Fibroblast of lung (primary cell): ENCODE data around the gene PPP1R12A. TPM values are rescaled to one million over a fixed set of nuclear protein-coding genes. Genes with fewer than 3 reads are reported as not detected.
"Not testable (repeated sequence)": the region's sequence is repeated elsewhere in the genome, so short reads cannot be mapped to it uniquely, and the experiment has no call there.

Experiments used
- DNase-seq, 2 donors: peaks; one replicate each; pipeline versions ENCODE4 v3.0.0 to v3.0.0-alpha.2; 2010; ENCODE audit warnings: low read depth in 2 of 2
- H2AFZ ChIP-seq: 2 replicates; pipeline ENCODE4 v1.5.1; 2012; ENCODE audit warnings: low read length, control low read depth, inconsistent platforms
- H3K27ac ChIP-seq: 2 replicates; pipeline ENCODE4 v1.5.1; 2011; ENCODE audit warnings: low read length, control low read depth; ENCODE audit not compliant: insufficient read depth
- H3K27me3 ChIP-seq: 2 replicates; pipeline ENCODE4 v1.5.1; 2011; ENCODE audit warnings: mild to moderate bottlenecking, low read length; ENCODE audit not compliant: control insufficient read depth, insufficient read depth
- H3K36me3 ChIP-seq: 2 replicates; pipeline ENCODE4 v1.5.1; 2011; ENCODE audit warnings: low read length; ENCODE audit not compliant: control insufficient read depth, insufficient read depth
- H3K4me1 ChIP-seq: 2 replicates; pipeline ENCODE4 v1.5.1; 2011; ENCODE audit warnings: low read length; ENCODE audit not compliant: control insufficient read depth, insufficient read depth; ENCODE audit errors: extremely low read depth
- H3K4me2 ChIP-seq: 2 replicates; pipeline ENCODE4 v1.5.1; 2011; ENCODE audit warnings: low read length, control low read depth; ENCODE audit not compliant: insufficient read depth; ENCODE audit errors: extremely low read depth
- H3K4me3 ChIP-seq, 4 experiments: fragments of 200-600 bp in 1 of 4; sonication (generic) in 1 of 4; replicated peaks in 1 of 4; 2 replicates each; pipeline ENCODE4 v1.5.1; 2011 to 2016; ENCODE audit warnings: low read length in 4 of 4, low read depth in 3 of 4, mild to moderate bottlenecking in 3 of 4, control low read depth in 2 of 4, inconsistent platforms in 1 of 4, mixed read lengths in 1 of 4; ENCODE audit not compliant: insufficient read depth in 1 of 4; ENCODE audit errors: control extremely low read depth in 1 of 4
- H3K79me2 ChIP-seq: 2 replicates; pipeline ENCODE4 v1.5.1; 2012; ENCODE audit warnings: mild to moderate bottlenecking, low read length, inconsistent platforms; ENCODE audit not compliant: control insufficient read depth, insufficient read depth
- H3K9ac ChIP-seq: 2 replicates; pipeline ENCODE4 v1.5.1; 2011; ENCODE audit warnings: mild to moderate bottlenecking, low read length, control low read depth; ENCODE audit not compliant: insufficient read depth
- H3K9me3 ChIP-seq: 2 replicates; pipeline ENCODE4 v1.5.1; 2012; ENCODE audit warnings: low read depth, low read length; ENCODE audit not compliant: control insufficient read depth, insufficient read depth
- H4K20me1 ChIP-seq: 2 replicates; pipeline ENCODE4 v1.5.1; 2011; ENCODE audit warnings: low read length; ENCODE audit not compliant: control insufficient read depth, insufficient read depth; ENCODE audit errors: extremely low read depth
- CTCF ChIP-seq, 2 donors: IDR thresholded peaks in 1 of 2; conservative IDR thresholded peaks in 1 of 2; 1 replicate in 1 of 2; 2 replicates in 1 of 2; pipeline ENCODE4 v1.5.1; 2011 to 2012; ENCODE audit warnings: low read length in 2 of 2, control low read depth in 1 of 2, inconsistent platforms in 1 of 2, low read depth in 1 of 2, mild to moderate bottlenecking in 1 of 2
- EZH2 ChIP-seq: IDR thresholded peaks from 2 replicates; pipeline ENCODE4 v1.5.1; 2012; ENCODE audit warnings: low read length, control low read depth, mild to moderate bottlenecking; ENCODE audit errors: missing control alignments
- polyA plus RNA-seq, 2 donors: library from polyadenylated mRNA; depleted of rRNA in 1 of 2; stranded (reverse) in 1 of 2; unstranded in 1 of 2; fragments of >200 nt; gene quantifications; 2 replicates each; pipeline ENCODE4 v1.2.1, GENCODE V29; 2011 to 2012; ENCODE audit warnings: missing spikeins in 1 of 2
- total RNA-seq: library from RNA; depleted of rRNA; stranded (reverse); fragments of >200 nt; gene quantifications from 2 replicates; pipeline ENCODE4 v1.2.1, GENCODE V29; 2014

The PPP1R12A gene
- total and polyA plus RNA-seq, 2 donors (not counting 1 experiment from before 2014, with no cell fraction given), result 94.9 to 139 TPM

DNA sequence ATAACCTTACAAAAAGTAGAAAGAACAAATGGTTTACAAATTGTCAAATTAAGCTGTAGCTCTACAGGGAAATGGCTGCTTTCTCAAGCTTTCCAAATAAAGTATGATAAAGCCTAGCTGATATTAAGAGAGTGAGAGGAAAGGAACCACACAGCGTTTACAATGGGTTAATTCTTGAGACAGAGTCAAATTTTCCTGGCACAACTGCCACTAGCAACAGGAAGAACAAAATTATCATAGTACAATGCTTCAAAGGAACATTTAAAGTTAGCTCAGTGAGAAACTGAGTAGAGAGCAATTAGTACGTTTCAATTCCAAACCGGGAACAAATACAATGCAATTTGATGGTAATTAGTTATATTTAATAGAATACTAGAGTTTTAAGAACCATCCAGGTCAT lies 116.0 kb downstream of the PPP1R12A start:
- Histone ChIP-seq H3K4me2 (no peak overlapping the region), H3K27ac (no peak overlapping the region), H2AFZ (no peak overlapping the region), H3K79me2 (no peaks in the 10 kb centered on the region), H3K9ac (no peak overlapping the region), H3K36me3 (peaks cover 1% of the 10 kb centered on the region), H3K4me1 (no peaks in the 10 kb centered on the region), H3K9me3 (no peaks in the 10 kb centered on the region), H3K4me3 (no peak overlapping the region), H3K27me3 (no peaks in the 10 kb centered on the region), H4K20me1 (no peaks in the 10 kb centered on the region)
- DNase-seq, result peak in 1 of 2 donors; percentile 55
- TF ChIP-seq EZH2, result no peak

DNA sequence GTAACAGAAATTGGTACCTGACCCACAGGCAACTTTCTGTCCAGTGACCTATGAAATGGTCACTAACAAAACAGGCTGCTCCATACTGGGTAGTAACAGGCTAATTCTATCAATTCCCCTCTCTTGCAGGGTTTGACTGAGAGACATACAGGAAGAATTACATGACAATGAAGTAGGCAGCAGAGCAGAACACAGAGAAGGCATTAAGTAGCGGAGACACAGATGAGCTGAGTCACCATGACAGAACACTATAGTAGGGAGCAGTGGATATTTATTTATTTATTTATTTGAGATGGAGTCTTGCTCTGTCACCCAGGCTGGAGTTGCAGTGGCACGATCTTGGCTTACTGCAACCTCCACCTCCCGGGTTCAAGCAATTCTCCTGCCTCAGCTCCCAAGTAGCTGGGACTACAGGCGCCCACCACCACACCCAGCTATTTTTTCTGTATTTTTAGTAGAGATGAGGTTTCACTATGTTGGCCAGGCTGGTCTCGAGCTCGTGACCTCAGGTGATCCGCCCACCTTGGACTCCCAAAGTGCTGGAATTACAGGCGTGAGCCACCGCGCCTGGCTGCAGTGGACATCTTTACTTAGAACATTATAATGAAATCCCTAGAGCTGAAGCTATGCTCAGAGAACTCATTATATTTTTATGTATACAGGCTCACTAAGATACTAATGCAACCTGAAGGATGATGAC lies 150.4 kb downstream of the PPP1R12A start:
- H3K4me1 ChIP-seq, H3K9me3 ChIP-seq, H3K36me3 ChIP-seq, H3K27ac ChIP-seq, H3K79me2 ChIP-seq, H3K9ac ChIP-seq, H3K4me3 ChIP-seq, H3K4me2 ChIP-seq, H3K27me3 ChIP-seq, H4K20me1 ChIP-seq, H2AFZ ChIP-seq: not testable (repeated sequence)
- DNase-seq, result peak; percentile 29 to 60

DNA sequence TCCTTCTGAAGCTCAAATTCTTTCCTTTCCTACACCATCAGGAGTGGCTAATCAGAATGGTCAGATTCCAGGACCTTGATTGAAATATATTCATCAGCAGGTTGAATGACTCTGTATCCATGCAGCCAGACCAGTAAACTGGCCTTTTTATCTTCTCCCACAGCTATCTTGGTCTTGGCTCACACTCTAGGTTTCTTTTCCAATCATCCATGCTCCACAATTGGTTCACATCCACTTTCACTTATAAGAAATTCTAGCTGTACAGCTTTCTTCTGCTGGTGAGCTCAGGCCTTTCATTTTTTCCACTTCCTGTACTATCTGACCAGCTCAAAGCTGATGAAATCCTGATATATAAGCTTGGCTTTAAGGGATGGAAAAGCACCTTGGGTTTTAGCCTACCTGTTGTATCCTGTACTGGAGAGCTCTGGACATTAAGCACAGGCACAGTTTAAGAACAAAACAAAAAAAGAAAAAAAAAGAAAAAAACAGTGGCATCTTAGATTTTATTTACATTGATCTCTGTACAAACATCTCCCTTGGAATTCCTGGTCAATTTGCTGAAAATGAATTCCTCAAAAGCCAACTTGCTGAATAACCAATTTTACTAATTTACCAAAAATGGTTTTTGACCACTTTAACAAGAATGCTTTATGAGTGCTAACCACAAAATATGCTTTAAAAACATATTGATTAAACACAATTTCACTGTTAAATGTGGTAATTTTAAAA lies 152.6 kb downstream of the PPP1R12A start:
- H3K9me3 ChIP-seq, result no peaks in the 10 kb centered on the region
- H3K4me1 ChIP-seq, result no peaks in the 10 kb centered on the region
- no peak overlapping the region for H3K9ac ChIP-seq
- no peaks in the 10 kb centered on the region for H3K27me3 ChIP-seq
- no peaks in the 10 kb centered on the region for H3K79me2 ChIP-seq
- H2AFZ ChIP-seq, result no peak overlapping the region
- H3K27ac ChIP-seq, result no peak overlapping the region
- H4K20me1 ChIP-seq, result no peaks in the 10 kb centered on the region
- H3K36me3 ChIP-seq, result no peaks in the 10 kb centered on the region
- no peak overlapping the region for H3K4me3 ChIP-seq
- TF ChIP-seq CTCF (conservative IDR thresholded peaks at IDR 0.05 in 1 of 2, IDR thresholded peaks at IDR 0.05 in 1 of 2; ENCODE audit: low read depth in 1 of 2, low read length in 2 of 2), result no peak
- no peak for TF ChIP-seq EZH2
- no peak overlapping the region for H3K4me2 ChIP-seq
- DNase-seq, result peak; percentile 46 to 87
